GM23338 (cell line): ENCODE data around the gene EIF3L.

Experiments
- CTCF ChIP-seq, 2 experiments: fragments of 200-600 bp in 1 of 2; sonication (generic) in 1 of 2; conservative IDR thresholded peaks; 2 replicates each; pipeline versions ENCODE4 v1.5.1 to v1.6.1; 2016 to 2017; ENCODE audit warnings: antibody characterized with exemption in 2 of 2, low read depth in 2 of 2, mild to moderate bottlenecking in 2 of 2, moderate library complexity in 1 of 2
- EZH2phosphoT487 ChIP-seq: fragments of 200-600 bp; sonication (generic); IDR thresholded peaks from one replicate; pipeline ENCODE4 v1.8.1; 2018; ENCODE audit warnings: antibody characterized with exemption; ENCODE audit not compliant: unreplicated experiment
- NANOG ChIP-seq: IDR thresholded peaks from 2 replicates; pipeline ENCODE4 v1.6.1; 2016; ENCODE audit warnings: antibody characterized with exemption, borderline replicate concordance
- POLR2AphosphoS5 ChIP-seq: IDR thresholded peaks from 2 replicates; pipeline ENCODE4 v1.6.1; 2016; ENCODE audit warnings: antibody characterized with exemption, low read depth
- ZNF114 ChIP-seq: fragments of 250-450 bp; sonication (Bioruptor Pico); IDR thresholded peaks from 2 replicates; pipeline ENCODE4 v1.5.0; 2020; ENCODE audit warnings: mild to moderate bottlenecking, moderate library complexity
- ZNF331 ChIP-seq: fragments of 250-450 bp; sonication (Bioruptor Pico); IDR thresholded peaks from 2 replicates; pipeline ENCODE4 v1.5.0; 2020; ENCODE audit warnings: low read depth, mild to moderate bottlenecking, moderate library complexity

GRCh38 chr22:37933711-37934376, 84.6 kb downstream of the EIF3L start:
- TF ChIP-seq ZNF331 (no peak), POLR2AphosphoS5 (no peak), CTCF (conservative IDR thresholded peaks at IDR 0.05; ENCODE audit: low read depth in 2 of 2) (peak; percentile 85 to 93), EZH2phosphoT487 (no peak), NANOG (no peak), ZNF114 (CRISPR knock-in tag) (no peak)
